Muscle of leg (tissue), 11 donors: ENCODE data around the gene LSAMP. TPM values are rescaled to one million over a fixed set of nuclear protein-coding genes. Genes with fewer than 3 reads are reported as not detected.
"Not testable (repeated sequence)": the region's sequence is repeated elsewhere in the genome, so short reads cannot be mapped to it uniquely, and the experiment has no call there.

Experiments used
- DNase-seq: peaks from one replicate; pipeline ENCODE4 v3.0.0; 2013
- H3K27ac ChIP-seq: one replicate; pipeline ENCODE4 v1.5.1; 2013; ENCODE audit warnings: mild to moderate bottlenecking, low read length, control low read depth
- H3K27me3 ChIP-seq: one replicate; pipeline ENCODE4 v1.6.1; 2013; ENCODE audit warnings: low read length; ENCODE audit not compliant: control insufficient read depth, insufficient read depth
- H3K36me3 ChIP-seq: one replicate; pipeline ENCODE4 v1.6.1; 2013; ENCODE audit warnings: low read length; ENCODE audit not compliant: control insufficient read depth, insufficient read depth
- H3K4me1 ChIP-seq: one replicate; pipeline ENCODE4 v1.6.1; 2013; ENCODE audit warnings: low read length; ENCODE audit not compliant: control insufficient read depth, insufficient read depth
- H3K4me3 ChIP-seq: one replicate; pipeline ENCODE4 v1.5.1; 2013; ENCODE audit warnings: low read length, control low read depth
- H3K9me3 ChIP-seq: replicated peaks from 2 replicates; pipeline ENCODE4 v1.6.1; 2013; ENCODE audit warnings: low read depth, low read length; ENCODE audit not compliant: control insufficient read depth
- WGBS: methylation state at CpG from one replicate; pipeline ENCODE4 v1.1.5; 2013; ENCODE audit warnings: missing lambda C conversion rate; ENCODE audit not compliant: insufficient coverage; 5-methylcytosine and 5-hydroxymethylcytosine counted together
- polyA plus RNA-seq, 8 donors: library from polyadenylated mRNA; unstranded; fragments of 120-200 nt; gene quantifications; one replicate each; pipeline versions ENCODE4 v1.2.1 to v1.2.3, GENCODE V29; 2013; ENCODE audit warnings: inconsistent platforms in 1 of 8, low replicate concordance in 1 of 8; ENCODE audit not compliant: insufficient read length in 8 of 8, insufficient read depth in 1 of 8
- total RNA-seq: library from RNA; stranded (reverse); fragments of 120-200 nt; gene quantifications from one replicate; pipeline ENCODE4 v1.2.4, GENCODE V29; 2013

LSAMP gene
- total and polyA plus RNA-seq, 9 donors = 3.5 to 13.4 (median 6.3) TPM

GRCh38 chr3:115800489-115801075 lies 644.7 kb downstream of the LSAMP start:
- 55% methylated on average over 3 of the region's 4 CpGs for WGBS
- Histone ChIP-seq H3K9me3 (no peaks in the 10 kb centered on the region), H3K36me3 (no peaks in the 10 kb centered on the region), H3K4me1 (no peaks in the 10 kb centered on the region), H3K27ac (no peak overlapping the region), H3K4me3 (no peak overlapping the region), H3K27me3 (no peaks in the 10 kb centered on the region)
- no peak for DNase-seq

- not testable (repeated sequence) for H3K36me3 ChIP-seq, H3K27me3 ChIP-seq
- WGBS = 91% methylated on average over 3 of the region's 7 CpGs
These were observed 645.2 kb downstream of the LSAMP start for GRCh38 chr3:115800065-115800464.

GRCh38 chr3:115792206-115792955 lies 652.9 kb downstream of the LSAMP start:
- Histone ChIP-seq H3K36me3 (no peaks in the 10 kb centered on the region), H3K9me3 (no peaks in the 10 kb centered on the region), H3K4me1 (no peaks in the 10 kb centered on the region), H3K27ac (no peak overlapping the region), H3K4me3 (no peak overlapping the region), H3K27me3 (no peaks in the 10 kb centered on the region)
- no peak for DNase-seq
- WGBS = 83% methylated on average over 1 of the region's 6 CpGs

More at GRCh38 chr3:115800065-115800464, 645.2 kb downstream of the LSAMP start:
- H3K4me1 ChIP-seq, H3K27ac ChIP-seq, DNase-seq, H3K9me3 ChIP-seq, H3K4me3 ChIP-seq: not testable (repeated sequence)

- not testable (repeated sequence) for DNase-seq, H3K4me3 ChIP-seq, H3K4me1 ChIP-seq, H3K27me3 ChIP-seq, H3K36me3 ChIP-seq, H3K9me3 ChIP-seq, H3K27ac ChIP-seq
- 75% methylated on average over 49 of the region's 55 CpGs for WGBS
These were observed 653.8 kb downstream of the LSAMP start for GRCh38 chr3:115791271-115792153.

GRCh38 chr3:115790759-115791158 lies 654.5 kb downstream of the LSAMP start:
- H3K27ac ChIP-seq = no peak overlapping the region
- WGBS = 40% methylated on average over 1 of the region's 3 CpGs
- no peaks in the 10 kb centered on the region for H3K36me3 ChIP-seq
- H3K27me3 ChIP-seq = no peaks in the 10 kb centered on the region
- no peaks in the 10 kb centered on the region for H3K4me1 ChIP-seq
- no peaks in the 10 kb centered on the region for H3K9me3 ChIP-seq
- no peak overlapping the region for H3K4me3 ChIP-seq
- peak; percentile 30 for DNase-seq

GRCh38 chr3:115789481-115789880 lies 655.8 kb downstream of the LSAMP start:
- H3K27ac ChIP-seq = no peak overlapping the region
- H3K36me3 ChIP-seq = no peaks in the 10 kb centered on the region
- no peak overlapping the region for H3K4me3 ChIP-seq
- DNase-seq = no peak
- 79% methylated on average over 3 of the region's 4 CpGs for WGBS
- H3K27me3 ChIP-seq = no peaks in the 10 kb centered on the region
- H3K4me1 ChIP-seq = peaks cover 8% of the 10 kb centered on the region
- no peaks in the 10 kb centered on the region for H3K9me3 ChIP-seq

- DNase-seq = peak; percentile 24
- WGBS = 55% methylated on average over 3 of the region's 4 CpGs
- no peaks in the 10 kb centered on the region for H3K27me3 ChIP-seq
- H3K36me3 ChIP-seq = no peaks in the 10 kb centered on the region
- H3K4me3 ChIP-seq = no peak overlapping the region
- H3K4me1 ChIP-seq = peaks cover 8% of the 10 kb centered on the region
- H3K9me3 ChIP-seq = no peaks in the 10 kb centered on the region
- H3K27ac ChIP-seq = no peak overlapping the region
These were observed 656.3 kb downstream of the LSAMP start for GRCh38 chr3:115788921-115789470.

- H3K27me3 ChIP-seq = no peaks in the 10 kb centered on the region
- no peaks in the 10 kb centered on the region for H3K9me3 ChIP-seq
- no peak overlapping the region for H3K4me3 ChIP-seq
- H3K36me3 ChIP-seq = no peaks in the 10 kb centered on the region
- no peak overlapping the region for H3K27ac ChIP-seq
- no CpG with 5 or more reads among the region's 2 CpGs for WGBS
- no peak for DNase-seq
- peaks cover 10% of the 10 kb centered on the region for H3K4me1 ChIP-seq
These were observed 657.5 kb downstream of the LSAMP start for GRCh38 chr3:115787818-115788217.

- Histone ChIP-seq H3K27ac (no peak overlapping the region), H3K9me3 (no peaks in the 10 kb centered on the region), H3K27me3 (no peaks in the 10 kb centered on the region), H3K4me1 (peaks cover 10% of the 10 kb centered on the region), H3K4me3 (no peak overlapping the region), H3K36me3 (no peaks in the 10 kb centered on the region)
- WGBS = 76% methylated on average over 2 of the region's 4 CpGs
- DNase-seq = no peak
These were observed 659.5 kb downstream of the LSAMP start for GRCh38 chr3:115785782-115786181.
